22Rv1 (cell line): ENCODE data around the gene TMEM143.

Source experiments
- H3K27ac ChIP-seq: fragments of 450-650 bp; 2 replicates; pipeline ENCODE4 v1.5.1; 2017
- ZFX ChIP-seq: fragments of 450-650 bp; IDR thresholded peaks from 2 replicates; pipeline ENCODE4 v1.6.1; 2017; ENCODE audit warnings: antibody characterized with exemption, borderline replicate concordance
- TF ChIP-seq, protein P1 (sequence below): fragments of 450-650 bp; IDR thresholded peaks from 2 replicates; pipeline ENCODE4 v1.5.1; 2017; ENCODE audit warnings: mild to moderate bottlenecking

TMEM143 gene

DNA sequence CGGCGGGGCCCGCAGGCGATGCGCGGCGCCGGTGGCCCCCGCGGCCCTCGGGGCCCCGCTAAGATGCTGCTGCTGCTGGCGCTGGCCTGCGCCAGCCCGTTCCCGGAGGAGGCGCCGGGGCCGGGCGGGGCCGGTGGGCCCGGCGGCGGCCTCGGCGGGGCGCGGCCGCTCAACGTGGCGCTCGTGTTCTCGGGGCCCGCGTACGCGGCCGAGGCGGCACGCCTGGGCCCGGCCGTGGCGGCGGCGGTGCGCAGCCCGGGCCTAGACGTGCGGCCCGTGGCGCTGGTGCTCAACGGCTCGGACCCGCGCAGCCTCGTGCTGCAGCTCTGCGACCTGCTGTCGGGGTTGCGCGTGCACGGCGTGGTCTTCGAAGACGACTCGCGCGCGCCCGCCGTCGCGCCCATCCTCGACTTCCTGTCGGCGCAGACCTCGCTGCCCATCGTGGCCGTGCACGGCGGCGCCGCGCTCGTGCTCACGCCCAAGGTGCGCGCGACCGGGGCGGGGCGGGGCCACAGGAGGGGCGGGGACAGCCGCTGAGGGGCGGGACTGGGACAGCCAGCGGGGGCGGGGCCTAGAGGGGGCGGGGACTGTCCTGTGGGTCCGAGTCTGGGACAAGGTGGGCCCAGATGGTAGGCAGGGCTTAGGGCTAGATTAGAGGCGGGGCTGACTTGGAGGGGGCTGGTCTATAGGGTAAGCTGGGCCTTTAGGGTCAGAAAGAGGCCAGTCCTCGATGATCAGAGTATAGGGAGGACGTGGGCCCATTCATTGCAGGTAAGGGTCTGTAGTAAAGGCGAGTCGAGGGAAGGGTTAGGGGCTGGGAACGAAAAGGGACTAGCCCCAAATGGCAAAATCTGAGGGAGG, 34.9 kb upstream of the TMEM143 start:
- H3K27ac ChIP-seq: peak overlapping the region; percentile 96
- no peak for TF ChIP-seq ZFX
- TF ChIP-seq, protein P1, sequence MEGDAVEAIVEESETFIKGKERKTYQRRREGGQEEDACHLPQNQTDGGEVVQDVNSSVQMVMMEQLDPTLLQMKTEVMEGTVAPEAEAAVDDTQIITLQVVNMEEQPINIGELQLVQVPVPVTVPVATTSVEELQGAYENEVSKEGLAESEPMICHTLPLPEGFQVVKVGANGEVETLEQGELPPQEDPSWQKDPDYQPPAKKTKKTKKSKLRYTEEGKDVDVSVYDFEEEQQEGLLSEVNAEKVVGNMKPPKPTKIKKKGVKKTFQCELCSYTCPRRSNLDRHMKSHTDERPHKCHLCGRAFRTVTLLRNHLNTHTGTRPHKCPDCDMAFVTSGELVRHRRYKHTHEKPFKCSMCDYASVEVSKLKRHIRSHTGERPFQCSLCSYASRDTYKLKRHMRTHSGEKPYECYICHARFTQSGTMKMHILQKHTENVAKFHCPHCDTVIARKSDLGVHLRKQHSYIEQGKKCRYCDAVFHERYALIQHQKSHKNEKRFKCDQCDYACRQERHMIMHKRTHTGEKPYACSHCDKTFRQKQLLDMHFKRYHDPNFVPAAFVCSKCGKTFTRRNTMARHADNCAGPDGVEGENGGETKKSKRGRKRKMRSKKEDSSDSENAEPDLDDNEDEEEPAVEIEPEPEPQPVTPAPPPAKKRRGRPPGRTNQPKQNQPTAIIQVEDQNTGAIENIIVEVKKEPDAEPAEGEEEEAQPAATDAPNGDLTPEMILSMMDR: no peak

DNA sequence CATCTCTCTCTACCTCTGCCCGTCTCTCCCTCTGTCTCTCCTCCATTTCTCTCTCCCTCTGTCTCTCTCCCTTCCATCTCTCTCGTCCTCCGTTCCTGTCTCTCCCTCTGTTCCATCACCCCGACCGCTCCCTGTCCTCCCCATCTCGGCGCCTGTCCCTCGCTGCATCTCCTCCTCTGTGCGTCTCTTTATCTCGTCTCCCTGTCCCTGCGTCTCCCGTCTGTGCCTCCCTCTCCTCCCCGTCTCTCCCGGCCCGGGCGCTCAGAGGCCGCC, 34.3 kb upstream of the TMEM143 start:
- peak overlapping the region; percentile 96 for H3K27ac ChIP-seq
- TF ChIP-seq, protein P1: no peak
- TF ChIP-seq ZFX: no peak

DNA sequence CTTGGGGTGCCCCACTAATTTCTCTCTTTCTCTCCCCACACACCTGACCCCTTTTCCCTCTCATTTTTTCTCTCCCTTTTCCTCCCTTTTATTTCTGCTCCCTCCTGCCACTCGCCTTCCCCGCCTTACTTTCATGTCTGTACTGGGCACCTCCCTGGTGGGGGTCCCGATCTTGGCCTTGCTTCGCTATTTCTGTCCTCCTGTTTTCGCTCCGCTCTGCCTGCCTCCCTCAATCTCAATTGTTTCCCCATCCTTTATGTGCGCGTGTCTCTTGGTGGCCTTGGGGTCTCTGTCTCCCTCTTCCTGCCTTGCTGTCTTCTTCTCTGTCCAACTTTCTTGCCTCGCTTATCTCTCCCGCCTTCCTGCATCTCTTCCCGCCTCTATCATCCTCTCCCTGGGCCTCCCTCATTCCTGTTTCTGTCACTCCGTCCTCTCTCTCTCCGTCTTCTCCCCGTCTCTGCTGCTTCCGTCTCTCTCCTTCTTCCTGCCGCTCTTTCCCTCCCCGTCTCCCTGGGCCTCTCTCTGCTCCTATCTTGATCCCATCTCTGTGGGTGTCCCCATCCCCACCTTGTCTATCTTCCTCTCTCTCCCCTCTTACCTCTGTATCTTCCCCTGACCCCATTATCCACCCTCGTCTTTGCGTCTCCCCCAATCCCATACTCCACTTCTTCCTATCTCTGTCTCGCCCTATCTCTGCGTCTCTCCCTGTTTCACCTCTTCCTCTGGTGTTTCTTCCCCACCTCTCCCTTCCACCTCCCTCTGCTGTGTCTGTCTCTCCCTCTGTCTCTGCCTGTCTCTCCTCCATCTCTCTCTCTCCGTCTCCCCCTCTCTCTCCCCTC, 33.7 kb upstream of the TMEM143 start:
- peak overlapping the region; percentile 96 for H3K27ac ChIP-seq
- no peak for TF ChIP-seq ZFX
- TF ChIP-seq, protein P1: no peak

DNA sequence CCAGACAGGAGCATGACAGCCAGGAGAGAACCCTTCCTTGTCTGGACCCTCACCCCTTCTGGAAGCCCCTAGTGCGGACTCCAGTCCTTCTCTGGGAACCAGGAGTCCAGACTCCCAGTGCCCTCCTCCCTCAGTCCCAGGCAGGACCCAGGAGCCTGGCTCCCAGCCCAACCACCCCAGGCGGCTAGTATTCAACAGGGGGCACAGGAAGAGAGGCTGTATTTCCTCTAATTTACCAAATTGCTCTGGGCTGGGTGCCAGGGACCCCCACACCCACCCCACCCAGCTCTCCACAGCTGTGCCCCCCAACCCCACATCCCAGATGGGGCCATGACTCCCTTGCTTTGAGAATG, 33.1 kb upstream of the TMEM143 start:
- no peak overlapping the region for H3K27ac ChIP-seq
- TF ChIP-seq ZFX: no peak
- TF ChIP-seq, protein P1: no peak

DNA sequence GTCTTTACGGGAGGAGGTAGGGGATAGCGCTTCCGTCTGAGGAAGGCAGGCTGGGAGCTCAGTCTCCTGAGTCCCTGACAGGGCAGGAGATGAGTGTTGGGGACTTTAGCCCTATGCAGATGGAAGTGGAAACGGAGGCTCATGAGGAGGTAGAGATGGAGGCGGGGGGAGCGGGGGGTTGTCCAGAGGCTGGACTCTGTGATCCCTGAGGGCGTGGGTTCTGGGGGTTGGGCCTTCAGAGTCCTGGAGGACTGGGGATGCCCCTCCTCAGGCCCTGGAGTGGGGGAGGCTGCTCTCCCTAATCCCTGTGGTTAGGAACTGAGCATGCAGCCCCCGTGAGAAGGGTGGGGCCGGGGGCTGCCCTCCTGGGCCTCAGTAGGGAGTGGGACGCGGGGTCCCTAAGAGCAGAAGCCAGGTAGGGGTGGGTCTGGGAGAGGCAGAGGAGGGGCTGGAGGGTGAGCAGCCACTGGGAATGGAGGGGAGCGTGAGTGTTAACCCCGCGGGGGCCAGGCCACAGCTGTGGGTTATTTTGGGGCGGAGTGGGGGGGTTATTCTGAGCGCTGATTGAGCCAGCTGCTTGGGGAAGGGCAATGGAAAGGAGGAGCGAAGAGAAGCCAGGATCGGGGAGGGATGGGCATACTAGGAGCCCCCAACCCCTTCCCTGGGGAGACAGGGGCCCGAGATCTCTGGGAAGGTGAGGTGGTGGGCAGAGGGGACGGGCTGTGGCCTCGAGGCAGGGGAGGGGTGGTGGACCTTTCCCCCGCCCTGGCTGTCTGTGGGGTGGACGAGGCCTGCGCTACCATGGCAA, 32.5 kb upstream of the TMEM143 start:
- TF ChIP-seq ZFX: no peak
- TF ChIP-seq, protein P1: no peak
- H3K27ac ChIP-seq: 0 out of 2 replicates have a peak overlapping the region, but pooled peaks have one; percentile 10

DNA sequence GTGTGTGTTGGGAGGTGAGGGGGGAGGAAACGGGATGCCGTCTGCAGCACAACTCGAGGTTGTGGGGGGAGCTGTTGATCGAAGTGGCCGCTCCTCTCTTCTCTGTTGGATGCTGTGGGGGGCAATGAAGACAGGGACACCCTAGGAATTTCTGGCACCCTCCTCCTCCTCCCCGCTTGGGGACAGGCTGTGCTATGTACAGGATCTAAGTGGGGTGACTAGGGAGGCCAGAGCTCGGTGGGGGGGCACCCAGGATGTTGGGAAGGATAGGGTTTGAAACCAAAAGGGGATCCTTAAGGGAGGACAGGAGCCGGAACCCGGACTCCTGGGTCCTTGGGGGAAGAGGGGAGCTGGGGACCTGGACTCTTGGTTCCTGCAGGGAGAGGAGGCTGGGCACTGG, 31.8 kb upstream of the TMEM143 start:
- TF ChIP-seq, protein P1: no peak
- TF ChIP-seq ZFX: no peak
- H3K27ac ChIP-seq: 0 out of 2 replicates have a peak overlapping the region, but pooled peaks have one; percentile 10
